ENCODE results near the gene LRRC8A.

LRRC8A gene

GRCh38 chr9:128916745-128917144 is 34.8 kb downstream of the LRRC8A start (continued):
- TF ChIP-seq ZBTB44 (tag by site-specific recombination; IDR thresholded peaks at IDR 0.05): no peak
- no peak for TF ChIP-seq KLF8 (tag by site-specific recombination; IDR thresholded peaks at IDR 0.05)
- TF ChIP-seq ZBTB8A (tag by site-specific recombination; IDR thresholded peaks at IDR 0.05): no peak
- TF ChIP-seq MYNN (tag by site-specific recombination; IDR thresholded peaks at IDR 0.05; ENCODE audit: borderline replicate concordance): no peak
- TF ChIP-seq MZF1 (tag by site-specific recombination; IDR thresholded peaks at IDR 0.05; ENCODE audit: borderline replicate concordance): no peak
- no peak for TF ChIP-seq ZNF837 (tag by site-specific recombination; IDR thresholded peaks at IDR 0.05)
- no peak for TF ChIP-seq KLF9 (tag by site-specific recombination; IDR thresholded peaks at IDR 0.05; ENCODE audit: low read depth)
- no peak for TF ChIP-seq PRDM4 (tag by site-specific recombination; IDR thresholded peaks at IDR 0.05)
- TF ChIP-seq ZSCAN23 (tag by site-specific recombination; IDR thresholded peaks at IDR 0.05): no peak
- no peak for TF ChIP-seq ZNF114 (tag by site-specific recombination; IDR thresholded peaks at IDR 0.05)

- ChIA-PET POLR2A (no interaction called here), CTCF (no interaction called here)
- Histone ChIP-seq H3K9me3 (ENCODE audit: control insufficient read depth, insufficient read depth, low read depth, low read length) (no peaks in the 10 kb centered on the region), H3K27ac (ENCODE audit: extremely low read depth, low read depth, low read length) (no peak overlapping the region), H3K4me1 (ENCODE audit: control insufficient read depth, insufficient read depth, low read length) (no peaks in the 10 kb centered on the region), H3K36me3 (ENCODE audit: control insufficient read depth in 2 of 2, insufficient read depth in 1 of 2, low read length in 2 of 2) (peaks cover 0 to 33% of the 10 kb centered on the region in 2 experiments; a peak in 1 of 3 replicates), H3K4me3 (ENCODE audit: low read depth, low read length) (no peak overlapping the region)
- TF ChIP-seq SP3 (tag by site-specific recombination; IDR thresholded peaks at IDR 0.05) (no peak), ZNF600 (tag by site-specific recombination; IDR thresholded peaks at IDR 0.05) (peak; percentile 45; the same call in 1 of the 2 replicates)
Measured at GRCh38 chr9:128917151-128917849, 35.4 kb downstream of the LRRC8A start.

- Histone ChIP-seq H3K4me3 (ENCODE audit: low read depth, low read length) (no peak overlapping the region), H3K27ac (ENCODE audit: extremely low read depth, low read depth, low read length) (no peak overlapping the region), H3K4me1 (ENCODE audit: control insufficient read depth, insufficient read depth, low read length) (no peaks in the 10 kb centered on the region), H3K9me3 (ENCODE audit: control insufficient read depth, insufficient read depth, low read depth, low read length) (no peaks in the 10 kb centered on the region), H3K36me3 (ENCODE audit: control insufficient read depth in 2 of 2, insufficient read depth in 1 of 2, low read length in 2 of 2) (peaks cover 0 to 33% of the 10 kb centered on the region in 2 experiments; a peak in 1 of 3 replicates)
- POLR2A ChIA-PET: no interaction called here
- CTCF ChIA-PET: interaction anchor here (1.3 kb wide), 1 partner anchor 9 kb away, joined by 6 read pairs; no protein-coding TSS in a partner anchor
- TF ChIP-seq ZNF335 (tag by site-specific recombination; conservative IDR thresholded peaks at IDR 0.05) (no peak), ZBTB20 (tag by site-specific recombination; IDR thresholded peaks at IDR 0.05) (no peak), ZNF571 (tag by site-specific recombination; IDR thresholded peaks at IDR 0.05) (no peak), ZNF24 (tag by site-specific recombination; IDR thresholded peaks at IDR 0.05) (no peak), ELK4 (IDR thresholded peaks at IDR 0.05; ENCODE audit: borderline replicate concordance, low read depth, low read length) (no peak), ZNF155 (tag by site-specific recombination; IDR thresholded peaks at IDR 0.05) (no peak), ZNF23 (tag by site-specific recombination; IDR thresholded peaks at IDR 0.05; ENCODE audit: borderline replicate concordance) (no peak), ZNF274 (IDR thresholded peaks at IDR 0.05; ENCODE audit: low read length) (no peak), ZNF274 (tag by site-specific recombination; IDR thresholded peaks at IDR 0.05; ENCODE audit: borderline replicate concordance) (no peak), GLI4 (tag by site-specific recombination; IDR thresholded peaks at IDR 0.05) (no peak), ZNF416 (tag by site-specific recombination; IDR thresholded peaks at IDR 0.05) (no peak), ZSCAN23 (tag by site-specific recombination; IDR thresholded peaks at IDR 0.05) (no peak), MEIS1 (CRISPR knock-in tag; IDR thresholded peaks at IDR 0.05; ENCODE audit: borderline replicate concordance) (no peak), ZNF747 (tag by site-specific recombination; IDR thresholded peaks at IDR 0.05) (no peak), ZNF169 (tag by site-specific recombination; IDR thresholded peaks at IDR 0.05) (no peak), ZNF654 (tag by site-specific recombination; IDR thresholded peaks at IDR 0.05; ENCODE audit: low read depth) (no peak), ZNF785 (tag by site-specific recombination; IDR thresholded peaks at IDR 0.05) (no peak), ZNF692 (tag by site-specific recombination; IDR thresholded peaks at IDR 0.05) (no peak)
Measured at GRCh38 chr9:128918921-128919320, 37.0 kb downstream of the LRRC8A start.

All from HEK293 (cell line).